G401 (cell line): ENCODE measurements around the gene HOXB8. TPM values are rescaled to one million over a fixed set of nuclear protein-coding genes. Genes with fewer than 3 reads are reported as not detected.

ENCODE experiments used
- DNase-seq: peaks from one replicate; pipeline ENCODE4 v3.0.0-alpha.2; 2015; ENCODE audit warnings: low spot score
- in situ Hi-C: cut with HindIII; loops from 2 replicates; pipeline ENCODE4 v1.10.0; 2016; ENCODE audit warnings: low sequenced_read_pairs, mixed read lengths
- total RNA-seq: library from RNA; depleted of rRNA; stranded (reverse); fragments of >200 nt; shearing (Covaris generic); gene quantifications from 2 replicates; pipeline ENCODE4 v1.2.3, GENCODE V29; 2014; rRNA removed

Gene HOXB8
- total RNA-seq, 1 experiment from 2014 or later, result 0.10 TPM

DNA sequence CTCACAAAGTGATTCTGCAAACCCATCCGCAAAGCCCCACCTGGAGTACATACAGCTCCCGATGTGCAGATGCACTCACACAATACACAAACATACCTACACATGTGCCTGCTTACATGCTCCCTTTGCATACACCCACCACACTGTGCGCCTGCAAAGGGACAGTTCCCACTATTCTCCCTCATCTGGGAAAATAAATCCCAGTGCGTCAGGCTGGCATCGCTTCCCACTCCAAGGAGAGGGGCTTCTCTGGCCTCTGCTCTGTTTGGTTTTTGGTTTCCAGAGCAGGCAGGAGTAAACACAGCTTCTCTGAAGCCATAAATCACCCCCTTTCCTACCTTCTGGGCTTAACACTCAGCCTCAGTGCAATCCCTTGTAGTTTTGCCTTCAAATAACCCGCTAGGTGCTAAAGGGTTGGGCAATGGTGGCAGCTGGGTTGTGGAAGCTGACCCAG is 51.7 kb downstream of the HOXB8 start:
- in situ Hi-C loops, result no loop called here
- no peak for DNase-seq

- in situ Hi-C loops, result no loop called here
- DNase-seq, result no peak
These were observed 52.2 kb downstream of the HOXB8 start for GRCh38 chr17:48562934-48563333.

Other genes starting within 250 kb of the HOXB8 start
- not detected in 2 replicates for gene SKAP1, start 185.1 kb downstream of the HOXB8 start, total RNA-seq
- gene HOXB1, start 84.3 kb downstream of the HOXB8 start, total RNA-seq, result not detected in 2 replicates
- 8.9 and 19.7 TPM in 2 replicates for gene HOXB2, start 70.2 kb downstream of the HOXB8 start, total RNA-seq
- 0.78 and 2.2 TPM in 2 replicates for gene HOXB4, start 36.9 kb downstream of the HOXB8 start, total RNA-seq
- gene HOXB3, start 25.1 kb downstream of the HOXB8 start, total RNA-seq, result 0.74 and 12.0 TPM in 2 replicates
- 1.7 TPM in 1 of 2 replicates, not detected in the other for gene HOXB5, start 21.5 kb downstream of the HOXB8 start, total RNA-seq
- 0.92 and 2.0 TPM in 2 replicates for gene HOXB6, start 10.3 kb downstream of the HOXB8 start, total RNA-seq
- 9.1 and 12.8 TPM in 2 replicates for gene HOXB7, start 4.3 kb downstream of the HOXB8 start, total RNA-seq
- 1.8 and 4.1 TPM in 2 replicates for gene HOXB9, start 11.1 kb upstream of the HOXB8 start, total RNA-seq
- gene PRAC1, start 107.2 kb upstream of the HOXB8 start, total RNA-seq, result 8.2 TPM in 1 of 2 replicates, not detected in the other
- gene PRAC2, start 107.9 kb upstream of the HOXB8 start, total RNA-seq, result 9.5 and 42.2 TPM in 2 replicates
- gene HOXB13, start 113.5 kb upstream of the HOXB8 start, total RNA-seq, result 54.8 and 60.5 TPM in 2 replicates
- gene TTLL6, start 201.9 kb upstream of the HOXB8 start, total RNA-seq, result 6.9 and 9.4 TPM in 2 replicates
- gene CALCOCO2, start 215.7 kb upstream of the HOXB8 start, total RNA-seq, result 37.8 and 66.1 TPM in 2 replicates